ENCODE results near the gene DSE. TPM values are rescaled to one million over a fixed set of nuclear protein-coding genes. Genes with fewer than 3 reads are reported as not detected.

The DSE gene
- total RNA-seq, 4 donors from 2014 or later = 71.2 to 129 (median 119) TPM

DNA sequence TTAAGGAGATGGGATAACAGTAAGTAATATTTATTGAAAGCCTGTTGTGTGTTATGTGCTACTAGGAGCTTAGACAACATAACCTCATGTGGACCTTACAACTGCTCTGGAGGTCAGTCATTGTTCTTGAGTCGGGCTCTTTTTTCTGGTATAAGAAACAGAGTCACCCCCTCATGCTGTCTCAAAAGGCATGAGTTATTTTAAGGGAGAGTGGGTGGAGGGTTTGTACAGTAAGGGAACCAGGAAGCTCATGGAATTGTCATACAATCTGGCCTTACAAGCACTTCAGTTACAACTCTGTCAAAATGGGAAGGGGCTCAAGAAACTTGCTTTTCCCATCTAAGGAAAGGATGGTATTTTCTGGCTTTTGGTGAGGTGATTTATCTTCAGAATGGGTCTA is 16.5 kb upstream of the DSE start:
- TF ChIP-seq, protein P1, sequence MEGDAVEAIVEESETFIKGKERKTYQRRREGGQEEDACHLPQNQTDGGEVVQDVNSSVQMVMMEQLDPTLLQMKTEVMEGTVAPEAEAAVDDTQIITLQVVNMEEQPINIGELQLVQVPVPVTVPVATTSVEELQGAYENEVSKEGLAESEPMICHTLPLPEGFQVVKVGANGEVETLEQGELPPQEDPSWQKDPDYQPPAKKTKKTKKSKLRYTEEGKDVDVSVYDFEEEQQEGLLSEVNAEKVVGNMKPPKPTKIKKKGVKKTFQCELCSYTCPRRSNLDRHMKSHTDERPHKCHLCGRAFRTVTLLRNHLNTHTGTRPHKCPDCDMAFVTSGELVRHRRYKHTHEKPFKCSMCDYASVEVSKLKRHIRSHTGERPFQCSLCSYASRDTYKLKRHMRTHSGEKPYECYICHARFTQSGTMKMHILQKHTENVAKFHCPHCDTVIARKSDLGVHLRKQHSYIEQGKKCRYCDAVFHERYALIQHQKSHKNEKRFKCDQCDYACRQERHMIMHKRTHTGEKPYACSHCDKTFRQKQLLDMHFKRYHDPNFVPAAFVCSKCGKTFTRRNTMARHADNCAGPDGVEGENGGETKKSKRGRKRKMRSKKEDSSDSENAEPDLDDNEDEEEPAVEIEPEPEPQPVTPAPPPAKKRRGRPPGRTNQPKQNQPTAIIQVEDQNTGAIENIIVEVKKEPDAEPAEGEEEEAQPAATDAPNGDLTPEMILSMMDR (IDR thresholded peaks at IDR 0.05; ENCODE audit: low read depth) = no peak

GRCh38 chr6:116355796-116356195 is 15.0 kb upstream of the DSE start:
- TF ChIP-seq, protein P1 (IDR thresholded peaks at IDR 0.05; ENCODE audit: low read depth) = no peak

DNA sequence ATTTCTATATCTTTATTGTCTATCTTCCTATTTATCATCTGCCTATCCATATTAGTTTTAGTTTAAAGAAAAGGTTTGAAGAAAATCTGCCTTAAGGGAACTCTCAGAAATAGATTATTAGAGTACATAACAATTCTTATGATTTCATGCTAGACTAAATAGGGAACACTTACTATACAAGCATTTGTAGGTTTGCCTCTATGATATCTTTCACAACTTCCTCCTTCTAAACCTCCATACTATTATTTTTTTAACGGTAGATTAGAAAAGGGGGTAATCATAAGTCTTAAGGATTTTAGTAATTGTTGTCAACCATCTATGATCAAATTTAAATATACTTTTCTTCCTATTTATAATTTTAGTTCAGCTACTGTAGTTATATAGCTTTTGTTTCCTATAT is 11.6 kb upstream of the DSE start:
- TF ChIP-seq, protein P1 (IDR thresholded peaks at IDR 0.05; ENCODE audit: low read depth) = no peak

GRCh38 chr6:116359835-116360234 is 10.9 kb upstream of the DSE start:
- TF ChIP-seq, protein P1 (IDR thresholded peaks at IDR 0.05; ENCODE audit: low read depth) = no peak

- TF ChIP-seq, protein P1 (IDR thresholded peaks at IDR 0.05; ENCODE audit: low read depth) = no peak
These were observed 8.5 kb upstream of the DSE start for GRCh38 chr6:116362276-116362675.

DNA sequence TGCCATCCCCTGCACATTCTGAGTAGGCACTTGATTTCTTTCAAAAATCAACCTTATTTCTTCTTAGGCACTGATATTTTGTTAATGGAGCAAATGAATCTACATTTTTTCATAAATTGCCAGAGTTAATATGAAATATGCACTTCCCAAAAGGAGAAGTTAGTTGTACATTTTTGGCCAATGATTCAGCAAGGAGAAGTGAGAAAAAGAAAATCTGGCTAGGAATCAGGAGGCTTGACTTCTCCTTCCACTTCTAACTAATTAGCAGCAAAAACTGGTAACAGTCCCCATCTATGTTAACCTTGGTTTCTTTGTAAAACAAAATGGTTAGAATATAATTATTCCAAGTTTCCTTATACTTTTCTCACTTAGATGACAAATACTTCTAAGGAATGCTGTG is 7.0 kb upstream of the DSE start:
- TF ChIP-seq, protein P1 (IDR thresholded peaks at IDR 0.05; ENCODE audit: low read depth) = no peak

GRCh38 chr6:116364321-116364720 is 6.4 kb upstream of the DSE start:
- TF ChIP-seq, protein P1 (IDR thresholded peaks at IDR 0.05; ENCODE audit: low read depth) = no peak

All from subcutaneous adipose tissue (tissue), 4 donors.